Vagina (tissue), 2 donors: Measurements from ENCODE around the gene SHROOM1. TPM values are rescaled to one million over a fixed set of nuclear protein-coding genes. Genes with fewer than 3 reads are reported as not detected.

Experiments used
- DNase-seq, 2 donors: peaks; one replicate each; pipeline ENCODE4 v3.0.0-alpha.2; 2017; ENCODE audit errors: extremely low spot score in 2 of 2
- H3K27ac ChIP-seq: fragments of 200-600 bp; sonication (generic); one replicate; pipeline ENCODE4 v1.5.1; 2019
- H3K27me3 ChIP-seq: fragments of 200-600 bp; sonication (generic); one replicate; pipeline ENCODE4 v1.5.1; 2019
- H3K36me3 ChIP-seq, 2 donors: fragments of 200-600 bp; sonication (generic); one replicate each; pipeline ENCODE4 v1.5.1; 2017 to 2019
- H3K4me1 ChIP-seq: fragments of 200-600 bp; sonication (generic); one replicate; pipeline ENCODE4 v1.5.1; 2019
- H3K4me3 ChIP-seq, 2 donors: fragments of 200-600 bp; sonication (generic); 1 replicate in 1 of 2; 2 replicates in 1 of 2; pipeline ENCODE4 v1.5.1; 2016 to 2019
- H3K9me3 ChIP-seq: fragments of 200-600 bp; sonication (generic); one replicate; pipeline ENCODE4 v1.5.1; 2019
- POLR2A ChIP-seq, 2 donors: fragments of 450-650 bp; IDR thresholded peaks; one replicate each; pipeline ENCODE4 v1.6.1; 2017; ENCODE audit warnings: antibody characterized with exemption in 2 of 2, mild to moderate bottlenecking in 2 of 2, moderate library complexity in 2 of 2
- POLR2AphosphoS5 ChIP-seq, 2 donors: sonication (generic); formaldehyde crosslinking; IDR thresholded peaks; one replicate each; pipeline ENCODE4 v1.9.0; 2017; ENCODE audit warnings: antibody characterized with exemption in 2 of 2, mild to moderate bottlenecking in 2 of 2, low read depth in 1 of 2; ENCODE audit not compliant: insufficient read depth in 1 of 2
- intact Hi-C: fragments of 100-400 bp; cut with DNase I; formaldehyde crosslinking; loops from one replicate; pipeline ENCODE4 v1.15.1; 2023
- total RNA-seq: library from RNA; depleted of rRNA; stranded (reverse); fragments of >200 nt; gene quantifications from one replicate; pipeline ENCODE4 v1.2.3, GENCODE V29; 2016
- TF ChIP-seq, protein P1 (sequence below), 3 experiments: fragments of 450-650 bp in 2 of 3; fragments of 200-600 bp in 1 of 3; sonication (generic) in 1 of 3; IDR thresholded peaks; one replicate each; pipeline ENCODE4 v1.5.1; 2017 to 2019; ENCODE audit warnings: antibody characterized with exemption in 3 of 3, mild to moderate bottlenecking in 2 of 3, moderate library complexity in 2 of 3

The SHROOM1 gene
- total RNA-seq, 1 donor from 2014 or later, result 17.7 TPM

DNA sequence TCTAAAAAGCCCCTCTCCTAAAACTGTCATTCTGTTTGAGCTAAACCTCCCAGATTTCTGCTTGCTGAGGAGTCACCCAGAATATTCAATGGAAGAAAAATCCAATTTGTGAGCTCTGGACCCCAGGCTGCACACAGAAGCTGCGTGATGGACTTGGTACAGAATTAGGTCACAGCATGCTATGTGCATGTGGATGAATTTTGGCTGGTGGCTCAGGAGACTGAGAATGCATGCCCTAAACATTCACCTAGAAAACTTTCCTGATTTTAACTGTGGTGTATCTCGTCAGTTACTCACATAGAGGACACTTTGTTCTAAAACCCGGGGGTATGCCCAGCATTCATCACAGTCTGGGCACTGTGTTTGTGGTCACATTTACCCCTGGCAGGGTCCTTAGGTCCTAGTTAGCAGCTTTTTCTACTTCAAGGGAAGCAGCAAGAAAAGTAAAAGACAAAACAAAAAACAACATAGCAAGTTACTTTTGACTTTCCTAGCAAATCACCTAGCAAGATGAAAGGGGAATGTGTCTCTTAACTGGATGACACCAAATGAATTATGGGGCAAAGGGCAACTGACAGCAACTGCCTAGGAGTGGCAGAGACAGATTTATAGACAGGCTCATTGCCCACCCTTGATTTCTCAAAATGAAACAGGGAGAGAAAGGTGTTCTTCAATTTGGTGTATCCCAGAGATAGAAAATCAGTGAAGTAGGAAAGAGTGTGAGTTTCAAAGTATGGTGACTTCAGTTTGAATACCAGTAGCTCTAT, 8.3 kb upstream of the SHROOM1 start:
- peak overlapping the region; percentile 88 for H3K27ac ChIP-seq
- H3K36me3 ChIP-seq, result no peaks in the 10 kb centered on the region
- H3K27me3 ChIP-seq, result no peaks in the 10 kb centered on the region
- TF ChIP-seq, protein P1, sequence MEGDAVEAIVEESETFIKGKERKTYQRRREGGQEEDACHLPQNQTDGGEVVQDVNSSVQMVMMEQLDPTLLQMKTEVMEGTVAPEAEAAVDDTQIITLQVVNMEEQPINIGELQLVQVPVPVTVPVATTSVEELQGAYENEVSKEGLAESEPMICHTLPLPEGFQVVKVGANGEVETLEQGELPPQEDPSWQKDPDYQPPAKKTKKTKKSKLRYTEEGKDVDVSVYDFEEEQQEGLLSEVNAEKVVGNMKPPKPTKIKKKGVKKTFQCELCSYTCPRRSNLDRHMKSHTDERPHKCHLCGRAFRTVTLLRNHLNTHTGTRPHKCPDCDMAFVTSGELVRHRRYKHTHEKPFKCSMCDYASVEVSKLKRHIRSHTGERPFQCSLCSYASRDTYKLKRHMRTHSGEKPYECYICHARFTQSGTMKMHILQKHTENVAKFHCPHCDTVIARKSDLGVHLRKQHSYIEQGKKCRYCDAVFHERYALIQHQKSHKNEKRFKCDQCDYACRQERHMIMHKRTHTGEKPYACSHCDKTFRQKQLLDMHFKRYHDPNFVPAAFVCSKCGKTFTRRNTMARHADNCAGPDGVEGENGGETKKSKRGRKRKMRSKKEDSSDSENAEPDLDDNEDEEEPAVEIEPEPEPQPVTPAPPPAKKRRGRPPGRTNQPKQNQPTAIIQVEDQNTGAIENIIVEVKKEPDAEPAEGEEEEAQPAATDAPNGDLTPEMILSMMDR (IDR thresholded peaks at IDR 0.05), result no peak
- TF ChIP-seq POLR2A (IDR thresholded peaks at IDR 0.05) (no peak), POLR2AphosphoS5 (IDR thresholded peaks at IDR 0.05; ENCODE audit: insufficient read depth in 1 of 2, low read depth in 1 of 2) (no peak)
- H3K4me3 ChIP-seq, result no peak overlapping the region
- H3K4me1 ChIP-seq, result peaks cover 27% of the 10 kb centered on the region
- intact Hi-C loops, result no loop called here
- no peak for DNase-seq
- H3K9me3 ChIP-seq, result no peaks in the 10 kb centered on the region

DNA sequence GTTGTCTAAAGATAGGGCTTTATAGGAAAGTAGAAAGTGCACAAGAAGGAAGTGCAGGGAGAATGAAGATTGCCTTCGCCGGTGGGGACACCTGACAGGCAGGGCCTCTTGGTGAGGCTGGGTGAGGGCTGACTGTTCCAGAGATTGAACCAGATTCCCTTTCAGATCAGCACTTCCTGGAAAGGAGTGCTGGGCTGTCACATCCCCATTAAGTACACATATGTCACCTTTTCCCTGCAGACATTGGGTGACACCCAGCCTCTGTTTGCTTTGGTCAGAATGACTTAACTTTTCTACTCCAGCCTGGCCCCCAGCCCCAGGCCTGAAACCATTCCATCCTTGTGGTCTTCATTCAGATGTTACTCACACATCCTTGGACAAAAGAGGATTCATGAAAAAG, 7.4 kb upstream of the SHROOM1 start:
- Histone ChIP-seq H3K9me3 (no peaks in the 10 kb centered on the region), H3K4me1 (peaks cover 27% of the 10 kb centered on the region), H3K27ac (no peak overlapping the region), H3K36me3 (no peaks in the 10 kb centered on the region), H3K27me3 (no peaks in the 10 kb centered on the region), H3K4me3 (no peak overlapping the region)
- TF ChIP-seq, protein P1 (IDR thresholded peaks at IDR 0.05), result no peak
- TF ChIP-seq POLR2AphosphoS5 (IDR thresholded peaks at IDR 0.05; ENCODE audit: insufficient read depth in 1 of 2, low read depth in 1 of 2) (no peak), POLR2A (IDR thresholded peaks at IDR 0.05) (no peak)
- peak in 1 of 2 donors; percentile 34 for DNase-seq
- intact Hi-C loops, result no loop called here

DNA sequence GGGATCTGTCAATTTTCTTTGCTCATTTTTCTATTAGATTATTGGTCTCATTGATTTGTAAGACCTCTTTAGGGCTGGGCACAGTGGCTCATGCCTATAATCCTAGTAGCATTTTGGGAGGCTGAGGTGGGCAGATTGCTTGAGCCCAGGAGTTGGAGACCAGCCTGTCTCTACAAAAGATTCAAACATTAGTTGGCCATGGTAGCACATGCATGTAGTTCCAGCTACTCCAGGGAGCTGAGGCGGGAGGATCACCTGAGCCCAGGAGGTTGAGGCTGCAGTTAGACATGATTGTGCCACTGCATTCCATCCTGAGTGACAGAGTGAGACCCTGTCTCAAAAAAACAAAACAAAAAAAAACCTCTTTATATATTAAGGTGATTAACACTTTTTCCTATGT, 6.4 kb upstream of the SHROOM1 start:
- intact Hi-C loops, result no loop called here
- Histone ChIP-seq H3K4me1 (peaks cover 27% of the 10 kb centered on the region), H3K9me3 (no peaks in the 10 kb centered on the region), H3K27me3 (no peaks in the 10 kb centered on the region), H3K4me3 (no peak overlapping the region), H3K27ac (no peak overlapping the region), H3K36me3 (no peaks in the 10 kb centered on the region)
- TF ChIP-seq, protein P1 (IDR thresholded peaks at IDR 0.05), result no peak
- no peak for TF ChIP-seq POLR2AphosphoS5 (IDR thresholded peaks at IDR 0.05; ENCODE audit: insufficient read depth in 1 of 2, low read depth in 1 of 2)
- no peak for TF ChIP-seq POLR2A (IDR thresholded peaks at IDR 0.05)
- DNase-seq, result peak in 1 of 2 donors; percentile 56

DNA sequence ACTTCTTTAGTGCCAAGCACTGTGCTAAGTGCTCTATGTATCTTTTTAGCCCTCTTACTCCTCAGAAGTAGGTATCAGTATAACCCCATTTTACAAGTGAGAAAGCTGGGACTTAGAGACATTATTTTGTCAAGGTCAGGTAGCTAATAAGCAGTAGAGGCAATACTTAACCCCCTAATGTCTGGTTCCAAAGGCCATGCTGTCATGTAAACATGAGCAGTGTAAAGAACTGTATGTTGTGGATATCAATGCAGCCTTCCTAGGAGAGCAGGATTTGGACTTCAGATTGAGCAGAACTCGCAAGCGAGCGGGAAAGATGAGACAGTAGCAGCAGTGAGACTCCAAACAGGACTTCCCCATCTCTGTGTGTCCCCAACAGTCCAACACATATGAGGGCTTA, 3.6 kb upstream of the SHROOM1 start:
- no peak overlapping the region for H3K4me3 ChIP-seq
- intact Hi-C loops, result no loop called here
- H3K36me3 ChIP-seq, result no peaks in the 10 kb centered on the region

More for the DNA sequence above, 3.6 kb upstream of the SHROOM1 start:
- H3K27ac ChIP-seq, result no peak overlapping the region
- peaks cover 21% of the 10 kb centered on the region for H3K4me1 ChIP-seq
- no peak for TF ChIP-seq POLR2A (IDR thresholded peaks at IDR 0.05)
- TF ChIP-seq, protein P1 (IDR thresholded peaks at IDR 0.05), result no peak
- no peak for TF ChIP-seq POLR2AphosphoS5 (IDR thresholded peaks at IDR 0.05; ENCODE audit: insufficient read depth in 1 of 2, low read depth in 1 of 2)
- no peaks in the 10 kb centered on the region for H3K9me3 ChIP-seq
- H3K27me3 ChIP-seq, result no peaks in the 10 kb centered on the region
- no peak for DNase-seq
